Stomach (tissue), 4 donors: ENCODE results near the gene BTNL9.

Experiments used
- CTCF ChIP-seq, 7 experiments: fragments of 450-650 bp in 4 of 7; fragments of 200-600 bp in 3 of 7; sonication (generic) in 3 of 7; IDR thresholded peaks; one replicate each; pipeline ENCODE4 v1.5.1; 2016 to 2019; ENCODE audit warnings: antibody characterized with exemption in 7 of 7, control low read depth in 2 of 7, mild to moderate bottlenecking in 1 of 7
- POLR2A ChIP-seq, 4 donors: fragments of 450-650 bp; IDR thresholded peaks; one replicate each; pipeline ENCODE4 v1.6.1; 2016; ENCODE audit warnings: antibody characterized with exemption in 4 of 4, control low read depth in 2 of 4, mild to moderate bottlenecking in 1 of 4, moderate library complexity in 1 of 4

GRCh38 chr5:181069767-181070491 is 29.9 kb downstream of the BTNL9 start:
- no peak for TF ChIP-seq POLR2A (IDR thresholded peaks at IDR 0.05)
- TF ChIP-seq CTCF (IDR thresholded peaks at IDR 0.05): no peak
